ENCODE data around the gene GFOD1. TPM values are rescaled to one million over a fixed set of nuclear protein-coding genes. Genes with fewer than 3 reads are reported as not detected.

The GFOD1 gene
- total RNA-seq, 2 experiments from 2014 or later: 22.6 to 35.0 TPM

- Histone ChIP-seq H3K4me3 (ENCODE audit: low read depth, low read length, poor library complexity, severe bottlenecking) (no peak overlapping the region), H4K20me1 (ENCODE audit: insufficient read depth, low read length) (0 out of 2 replicates have a peak, but pooled peaks cover 3% of the 10 kb centered on the region), H3K4me1 (ENCODE audit: insufficient read depth, low read length, poor library complexity, severe bottlenecking) (peaks cover 11% of the 10 kb centered on the region), H3K9me2 (ENCODE audit: insufficient read depth, low read length) (no peaks in the 10 kb centered on the region), H3K79me2 (ENCODE audit: insufficient read depth, low read depth, low read length) (no peaks in the 10 kb centered on the region; the same call in 1 of the 2 replicates), H3K27ac (ENCODE audit: low read depth, low read length, poor library complexity, severe bottlenecking) (no peak overlapping the region), H3K36me3 (ENCODE audit: insufficient read depth, low read length) (peaks cover 16% of the 10 kb centered on the region), H2AFZ (ENCODE audit: low read length) (no peak overlapping the region), H3K4me2 (ENCODE audit: low read length) (no peak overlapping the region), H3K9me3 (ENCODE audit: low read length) (no peaks in the 10 kb centered on the region)
- no peak for TF ChIP-seq EZH2phosphoT487 (IDR thresholded peaks at IDR 0.05; ENCODE audit: borderline replicate concordance, low read depth, low read length)
- no peak for TF ChIP-seq CTCF (conservative IDR thresholded peaks at IDR 0.05; ENCODE audit: low read length)
- ChIA-PET CTCF (ENCODE audit: unreplicated experiment) (no interaction called here), POLR2A (interaction anchor here (0.6 to 0.9 kb wide), 4 partner anchors 8 to 1191 kb away, joined by 3 to 4 read pairs (median 4); no protein-coding TSS in a partner anchor)
- intact Hi-C loops (cut with micrococcal nuclease; ENCODE audit: unreplicated experiment): no loop called here
- no TSS peak for BruUV-seq (replicated peaks)
- DNase-seq (ENCODE audit: low spot score): no peak
Measured at GRCh38 chr6:13420269-13420668, 67.1 kb downstream of the GFOD1 start.

- Histone ChIP-seq H4K20me1 (ENCODE audit: insufficient read depth, low read length) (0 out of 2 replicates have a peak, but pooled peaks cover 3% of the 10 kb centered on the region), H3K9me2 (ENCODE audit: insufficient read depth, low read length) (no peaks in the 10 kb centered on the region), H3K79me2 (ENCODE audit: insufficient read depth, low read depth, low read length) (no peaks in the 10 kb centered on the region; the same call in 1 of the 2 replicates), H3K36me3 (ENCODE audit: insufficient read depth, low read length) (peaks cover 18% of the 10 kb centered on the region), H2AFZ (ENCODE audit: low read length) (no peak overlapping the region), H3K4me3 (ENCODE audit: low read depth, low read length, poor library complexity, severe bottlenecking) (no peak overlapping the region), H3K27ac (ENCODE audit: low read depth, low read length, poor library complexity, severe bottlenecking) (no peak overlapping the region), H3K4me2 (ENCODE audit: low read length) (no peak overlapping the region), H3K4me1 (ENCODE audit: insufficient read depth, low read length, poor library complexity, severe bottlenecking) (peaks cover 8% of the 10 kb centered on the region), H3K9me3 (ENCODE audit: low read length) (no peaks in the 10 kb centered on the region)
- ChIA-PET POLR2A (interaction anchor here (0.6 to 0.9 kb wide), 2 partner anchors 9 to 1191 kb away, joined by 3 to 4 read pairs; no protein-coding TSS in a partner anchor), CTCF (ENCODE audit: unreplicated experiment) (no interaction called here)
- no peak for DNase-seq (ENCODE audit: low spot score)
- TF ChIP-seq CTCF (conservative IDR thresholded peaks at IDR 0.05; ENCODE audit: low read length) (no peak), EZH2phosphoT487 (IDR thresholded peaks at IDR 0.05; ENCODE audit: borderline replicate concordance, low read depth, low read length) (no peak)
- intact Hi-C loops (cut with micrococcal nuclease; ENCODE audit: unreplicated experiment): no loop called here
- BruUV-seq (replicated peaks): no TSS peak
Measured at GRCh38 chr6:13419422-13420195, 67.8 kb downstream of the GFOD1 start.

GRCh38 chr6:13418844-13419243 lies 68.6 kb downstream of the GFOD1 start:
- H3K79me2 ChIP-seq (ENCODE audit: insufficient read depth, low read depth, low read length): no peaks in the 10 kb centered on the region; the same call in 1 of the 2 replicates
- no peaks in the 10 kb centered on the region for H3K9me3 ChIP-seq (ENCODE audit: low read length)
- no peak overlapping the region for H3K4me2 ChIP-seq (ENCODE audit: low read length)
- H3K9me2 ChIP-seq (ENCODE audit: insufficient read depth, low read length): no peaks in the 10 kb centered on the region
- DNase-seq (ENCODE audit: low spot score): no peak
- ChIA-PET CTCF (ENCODE audit: unreplicated experiment) (no interaction called here), POLR2A (no interaction called here)
- BruUV-seq (replicated peaks): no TSS peak
- H3K4me1 ChIP-seq (ENCODE audit: insufficient read depth, low read length, poor library complexity, severe bottlenecking): peaks cover 8% of the 10 kb centered on the region
- H3K36me3 ChIP-seq (ENCODE audit: insufficient read depth, low read length): peaks cover 18% of the 10 kb centered on the region
- H3K27ac ChIP-seq (ENCODE audit: low read depth, low read length, poor library complexity, severe bottlenecking): no peak overlapping the region
- 0 out of 2 replicates have a peak, but pooled peaks cover 3% of the 10 kb centered on the region for H4K20me1 ChIP-seq (ENCODE audit: insufficient read depth, low read length)
- intact Hi-C loops (cut with micrococcal nuclease; ENCODE audit: unreplicated experiment): no loop called here
- H2AFZ ChIP-seq (ENCODE audit: low read length): no peak overlapping the region
- TF ChIP-seq EZH2phosphoT487 (IDR thresholded peaks at IDR 0.05; ENCODE audit: borderline replicate concordance, low read depth, low read length) (no peak), CTCF (conservative IDR thresholded peaks at IDR 0.05; ENCODE audit: low read length) (no peak)
- H3K4me3 ChIP-seq (ENCODE audit: low read depth, low read length, poor library complexity, severe bottlenecking): no peak overlapping the region

All from OCI-LY7 (cell line).